Endometrium (tissue), 2 donors: ENCODE data around the gene SUGCT.
"Not testable (repeated sequence)": the region's sequence is repeated elsewhere in the genome, so short reads cannot be mapped to it uniquely, and the experiment has no call there.

Source experiments
- FAIRE-seq: peaks from 2 replicates; lab custom pipeline; 2012; peaks lifted over from hg19 to GRCh38; lab: Jason Lieb, UNC
- donor health status: control.
- donor health status: control.

Gene SUGCT

GRCh38 chr7:40134428-40135316 lies at the start of gene SUGCT, which contains the start of gene MPLKIP:
Gene SUGCT (plus strand): TSS chr7:40135005.
Gene MPLKIP (minus strand): TSS chr7:40134622. CDS start chr7:40134567, 55 bp downstream.
- no peak for FAIRE-seq

GRCh38 chr7:40092182-40092581 lies 42.6 kb upstream of the SUGCT start:
- no peak for FAIRE-seq

- FAIRE-seq: no peak
These were observed 41.0 kb upstream of the SUGCT start for GRCh38 chr7:40093631-40094350.

- FAIRE-seq: no peak
These were observed 39.6 kb upstream of the SUGCT start for GRCh38 chr7:40095230-40095629.

- FAIRE-seq: no peak
These were observed 39.0 kb upstream of the SUGCT start for GRCh38 chr7:40095695-40096327.

GRCh38 chr7:40097728-40098127 lies 37.1 kb upstream of the SUGCT start:
- no peak for FAIRE-seq

GRCh38 chr7:40098810-40099209 lies 36.0 kb upstream of the SUGCT start:
- FAIRE-seq: no peak

- no peak for FAIRE-seq
These were observed 35.0 kb upstream of the SUGCT start for GRCh38 chr7:40099837-40100236.

GRCh38 chr7:40101201-40101600 lies 33.6 kb upstream of the SUGCT start:
- FAIRE-seq: no peak

- no peak for FAIRE-seq
These were observed 31.9 kb upstream of the SUGCT start for GRCh38 chr7:40102897-40103296.

GRCh38 chr7:40105879-40106473 lies 28.8 kb upstream of the SUGCT start:
- FAIRE-seq: no peak

GRCh38 chr7:40115936-40116335 lies 18.9 kb upstream of the SUGCT start:
- no peak for FAIRE-seq

- not testable (repeated sequence) for FAIRE-seq
These were observed 17.6 kb upstream of the SUGCT start for GRCh38 chr7:40117199-40117598.

- FAIRE-seq: not testable (repeated sequence)
These were observed 16.6 kb upstream of the SUGCT start for GRCh38 chr7:40118201-40118600.

- FAIRE-seq: no peak
These were observed 14.8 kb upstream of the SUGCT start for GRCh38 chr7:40120020-40120419.

GRCh38 chr7:40122100-40122939 lies 12.5 kb upstream of the SUGCT start:
- FAIRE-seq: not testable (repeated sequence)

- FAIRE-seq: no peak
These were observed 11.9 kb upstream of the SUGCT start for GRCh38 chr7:40122940-40123254.

- FAIRE-seq: no peak
These were observed 1.0 kb upstream of the SUGCT start for GRCh38 chr7:40133561-40134427.

GRCh38 chr7:40135317-40135610 lies 459 bp downstream of the SUGCT start:
- no peak for FAIRE-seq

GRCh38 chr7:40137563-40137962 lies 2.8 kb downstream of the SUGCT start:
- no peak for FAIRE-seq

GRCh38 chr7:40138973-40139372 lies 4.2 kb downstream of the SUGCT start:
- no peak for FAIRE-seq
